SK-MEL-5 (cell line): ENCODE measurements around the gene TMEM242. TPM values are rescaled to one million over a fixed set of nuclear protein-coding genes. Genes with fewer than 3 reads are reported as not detected.
A peak's percentile ranks its signal among the peaks of the same experiment; 100 is the strongest.
"Not testable (repeated sequence)": the region's sequence is repeated elsewhere in the genome, so short reads cannot be mapped to it uniquely, and the experiment has no call there.

Experiments
- DNase-seq: peaks from one replicate; pipeline ENCODE4 v3.0.0-alpha.2; 2016; ENCODE audit warnings: low read depth, low spot score
- in situ Hi-C: cut with HindIII; loops from 2 replicates; pipeline ENCODE4 v1.10.0; 2016; ENCODE audit warnings: low sequenced_read_pairs, high pct_unique_total_duplicates, low pct_unique_long_range_greater_than_20kb
- polyA plus RNA-seq, 2 experiments: library from polyadenylated mRNA; depleted of rRNA; stranded (reverse); fragments of >200 nt; gene quantifications; 2 replicates each; pipeline ENCODE4 v1.2.3, GENCODE V29; 2015
- total RNA-seq: library from RNA; depleted of rRNA; stranded (reverse); fragments of >200 nt; shearing (Covaris generic); gene quantifications from 2 replicates; pipeline ENCODE4 v1.2.3, GENCODE V29; 2014; rRNA removed

Gene TMEM242
- 6.6 and 10.9 TPM in 2 replicates for total RNA-seq
- polyA plus RNA-seq (2015; cell fraction: cytosol; rRNA removed), result 5.1 and 6.0 TPM in 2 replicates
- 3.6 and 8.7 TPM in 2 replicates for polyA plus RNA-seq (2015; cell fraction: nucleus; rRNA removed)

DNA sequence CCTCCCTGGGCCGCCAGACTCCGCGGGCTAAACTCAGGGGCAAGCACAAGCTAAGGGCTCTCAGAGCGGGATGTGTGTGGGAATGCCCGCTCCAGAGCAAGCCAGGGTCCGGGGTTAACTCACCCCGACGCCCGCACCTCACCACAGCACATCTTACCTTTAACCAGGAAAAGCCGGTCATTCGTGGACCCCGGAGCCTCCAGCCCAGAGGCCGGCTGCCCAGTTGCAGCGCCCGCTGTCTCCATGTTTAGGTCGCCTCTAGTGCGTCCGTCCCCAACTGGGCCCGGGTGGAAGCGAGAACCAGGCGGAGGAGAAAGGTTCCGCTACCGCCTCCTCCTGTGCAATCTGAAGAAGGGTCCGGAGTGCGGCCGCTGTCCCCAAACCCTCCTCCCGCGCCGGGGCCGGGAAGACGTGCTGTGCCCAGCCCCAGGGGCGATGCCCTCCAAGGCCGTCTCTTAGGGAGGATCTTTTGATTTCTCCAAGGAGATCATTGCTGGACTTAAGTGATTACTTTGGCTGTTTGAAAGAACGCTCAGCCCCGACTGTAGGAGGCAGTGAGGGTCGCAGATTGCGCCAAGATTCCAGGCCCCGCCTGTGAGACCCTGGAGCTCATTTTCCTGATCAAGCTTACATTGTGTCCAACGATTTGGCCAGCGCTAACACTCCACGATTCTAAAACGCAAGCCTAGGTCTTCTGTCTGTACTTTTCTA, at the start of gene TMEM242:
TMEM242 (minus strand) TSS at position 265 of the 711 bp plus-strand sequence; CDS start at position 245, 20 bp downstream.
- peak; percentile 88 for DNase-seq
- in situ Hi-C loops, result no loop called here

DNA sequence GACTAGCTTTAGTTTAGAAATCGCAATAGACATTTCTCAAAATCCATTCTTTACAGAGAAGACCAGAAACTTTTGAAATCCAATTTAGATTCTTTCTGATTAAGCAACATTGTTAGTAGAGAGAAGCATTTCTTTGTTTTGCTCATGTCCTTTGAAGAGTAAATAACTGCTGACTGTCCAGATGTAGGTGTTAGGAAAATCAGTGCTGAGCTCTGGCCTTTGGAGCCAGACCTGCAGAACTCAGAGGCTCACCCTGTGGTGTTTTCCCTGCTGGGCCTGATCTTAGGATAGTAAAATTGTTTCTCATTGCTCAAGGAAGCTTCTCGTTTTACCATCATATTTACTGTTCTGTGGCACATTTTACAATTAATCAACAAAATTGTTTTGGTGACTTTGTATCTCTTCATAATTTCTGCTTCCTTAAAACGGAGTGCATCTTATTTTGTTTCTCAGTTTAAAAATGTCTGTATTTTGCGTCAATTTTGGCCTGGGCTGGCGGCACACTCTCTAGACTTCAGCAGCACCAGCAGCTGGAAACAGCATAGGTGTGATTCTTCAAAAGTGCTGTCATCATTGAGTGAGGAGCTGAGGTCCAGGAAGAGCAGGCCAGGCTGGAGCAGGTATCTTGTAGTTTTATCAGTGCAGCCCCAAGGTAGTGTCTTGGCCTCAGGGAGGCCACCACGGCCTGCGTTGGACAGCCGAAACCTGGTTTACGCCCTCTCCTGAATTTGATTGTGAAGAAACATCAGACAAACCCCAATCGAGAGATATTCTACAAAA, 49.4 kb upstream of the TMEM242 start:
- in situ Hi-C loops, result no loop called here
- DNase-seq, result no peak

DNA sequence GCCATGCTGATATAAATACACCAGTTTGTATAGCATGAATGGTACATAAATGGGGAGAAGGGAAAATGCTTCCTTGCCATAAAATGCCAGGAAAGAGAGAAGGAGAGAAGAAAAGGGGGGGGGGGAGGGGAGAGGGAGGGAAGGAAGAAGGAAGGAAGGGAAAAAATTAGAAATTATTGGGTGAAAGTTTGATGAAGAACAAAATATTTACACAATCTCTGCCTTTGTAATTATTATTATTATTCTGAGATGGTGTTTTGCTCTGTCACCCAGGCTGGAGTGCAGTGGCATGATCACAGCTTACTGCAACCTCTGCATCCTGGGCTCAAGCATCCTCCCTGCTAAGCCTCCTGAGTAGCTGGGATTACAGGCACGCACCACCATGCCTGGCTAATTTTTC, 47.4 kb upstream of the TMEM242 start:
- DNase-seq, result no peak
- in situ Hi-C loops, result no loop called here

- in situ Hi-C loops, result no loop called here
- DNase-seq, result no peak
Measured at GRCh38 chr6:157368359-157369049, 45.2 kb upstream of the TMEM242 start.

DNA sequence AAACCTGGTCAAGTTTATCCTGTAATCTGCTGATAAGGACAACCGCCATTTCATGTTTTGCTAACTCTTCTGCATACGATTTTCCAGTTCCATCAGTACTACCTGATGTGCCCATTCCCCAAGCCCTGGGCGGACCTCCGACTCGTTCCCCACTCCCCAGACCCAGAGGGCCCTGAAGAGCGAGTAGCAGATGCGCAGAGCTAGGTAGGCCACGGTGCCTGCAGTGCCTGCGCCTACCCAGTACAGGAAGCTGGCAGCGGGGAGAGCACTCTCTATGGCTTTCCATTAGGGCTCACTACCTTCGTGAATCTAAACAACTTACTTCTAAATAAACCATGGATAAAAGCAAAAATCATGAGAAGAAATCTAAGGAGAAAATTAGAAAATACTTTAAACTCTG, 43.3 kb upstream of the TMEM242 start:
- in situ Hi-C loops, result no loop called here

DNA sequence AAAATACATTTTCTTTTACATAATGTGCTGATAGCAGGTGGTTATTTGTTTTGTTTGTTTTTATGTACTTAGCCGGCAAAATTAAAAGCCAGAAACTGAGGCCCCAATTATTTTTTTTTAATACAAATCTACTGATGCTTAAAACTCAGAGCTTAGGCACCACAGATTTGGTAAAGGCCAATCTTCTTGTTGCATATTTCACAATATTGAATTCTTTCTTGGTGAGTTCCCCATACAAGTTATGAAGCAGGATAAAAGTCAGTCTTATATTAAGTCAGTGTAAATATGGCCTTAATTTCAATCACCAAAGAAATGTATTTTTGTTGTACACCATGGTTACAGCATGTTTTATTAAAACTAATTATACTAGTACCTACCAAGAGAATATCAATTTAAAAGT, 41.4 kb upstream of the TMEM242 start:
- in situ Hi-C loops, result no loop called here
- no peak for DNase-seq

More for the DNA sequence above, 43.3 kb upstream of the TMEM242 start:
- no peak for DNase-seq

DNA sequence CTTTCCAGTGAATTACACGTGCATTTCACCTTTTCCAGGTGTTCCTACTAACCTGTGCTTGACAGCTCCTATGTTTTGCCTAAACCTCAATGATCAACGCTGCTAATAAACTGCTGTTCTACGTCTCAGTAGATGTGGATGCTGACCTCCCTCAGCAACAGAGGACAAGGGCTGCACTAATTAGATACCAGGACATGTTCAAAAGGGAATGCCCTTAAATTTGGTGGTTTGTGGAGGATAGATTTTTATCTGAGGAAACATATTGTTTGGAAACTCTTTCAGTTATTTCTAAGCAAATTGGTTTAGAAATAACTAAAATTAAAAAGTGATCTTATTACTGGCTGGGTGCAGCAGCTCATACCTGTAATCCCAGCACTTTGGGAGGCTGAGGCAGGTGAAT, 38.6 kb upstream of the TMEM242 start:
- in situ Hi-C loops, result no loop called here
- DNase-seq, result no peak

GRCh38 chr6:157358287-157358686, 35.0 kb upstream of the TMEM242 start:
- in situ Hi-C loops, result no loop called here
- no peak for DNase-seq

DNA sequence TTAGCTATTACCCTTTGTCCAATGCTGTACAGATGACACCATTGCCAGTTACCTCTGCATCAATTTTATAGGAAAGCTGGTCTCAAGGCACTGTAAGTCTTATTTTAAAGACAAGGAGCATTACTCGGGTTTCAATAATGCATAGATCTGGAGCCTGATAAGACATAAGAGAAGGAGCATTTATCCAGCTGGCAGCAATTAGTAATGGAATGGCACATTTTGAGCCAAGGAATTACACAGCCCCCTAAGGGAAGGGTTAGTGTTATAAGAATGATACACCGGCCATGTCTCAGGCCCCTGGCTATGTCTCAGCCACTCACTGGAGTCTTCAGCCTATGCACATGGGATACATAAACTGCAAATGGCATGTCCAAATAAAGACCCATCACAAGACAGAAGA, 23.1 kb upstream of the TMEM242 start:
- DNase-seq, result no peak

DNA sequence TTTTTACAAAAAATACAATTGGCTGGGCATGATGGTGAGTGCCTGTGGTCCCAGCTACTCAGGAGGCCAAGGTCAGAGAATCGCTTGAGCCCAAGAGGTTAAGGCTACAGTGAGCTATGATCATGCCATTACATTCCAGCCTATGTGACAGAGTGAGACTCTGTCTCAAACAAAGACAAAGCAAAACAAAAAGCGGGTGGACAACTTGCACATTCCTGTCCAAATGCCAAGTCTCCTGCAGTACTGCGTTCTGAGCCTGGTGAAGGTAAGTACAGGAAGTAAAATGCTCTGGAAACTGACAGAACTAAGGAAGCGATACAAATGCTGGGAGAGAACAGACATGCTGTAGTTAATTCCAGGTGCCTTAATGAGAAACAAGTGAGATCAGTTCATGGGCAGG, 20.4 kb upstream of the TMEM242 start:
- in situ Hi-C loops, result no loop called here
- DNase-seq, result no peak

More for the DNA sequence above, 23.1 kb upstream of the TMEM242 start:
- in situ Hi-C loops, result no loop called here

- DNase-seq, result peak; percentile 22
- in situ Hi-C loops, result no loop called here
Measured at GRCh38 chr6:157339432-157339831, 16.1 kb upstream of the TMEM242 start.

DNA sequence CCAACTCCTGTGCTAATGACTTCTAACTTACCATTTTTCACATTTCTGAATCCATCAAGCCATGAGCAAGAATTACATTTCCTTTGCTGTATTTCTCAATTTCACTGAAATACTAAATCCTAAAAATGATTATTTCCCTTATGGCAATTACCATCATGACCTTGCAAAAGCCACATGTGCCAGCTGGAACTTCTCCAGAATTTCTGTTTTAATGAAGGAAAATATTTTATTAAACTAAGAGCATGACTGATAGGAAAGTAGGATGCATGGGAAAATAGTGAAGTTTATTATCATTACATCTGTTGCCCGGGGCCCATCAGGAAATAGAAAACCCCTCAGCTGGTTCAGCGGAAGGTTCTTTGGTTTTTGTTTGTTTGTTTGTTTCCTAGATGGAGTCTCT, 14.4 kb upstream of the TMEM242 start:
- DNase-seq, result no peak
- in situ Hi-C loops, result no loop called here

- in situ Hi-C loops, DNase-seq: not testable (repeated sequence)
Measured at GRCh38 chr6:157337276-157337675, 14.0 kb upstream of the TMEM242 start.

DNA sequence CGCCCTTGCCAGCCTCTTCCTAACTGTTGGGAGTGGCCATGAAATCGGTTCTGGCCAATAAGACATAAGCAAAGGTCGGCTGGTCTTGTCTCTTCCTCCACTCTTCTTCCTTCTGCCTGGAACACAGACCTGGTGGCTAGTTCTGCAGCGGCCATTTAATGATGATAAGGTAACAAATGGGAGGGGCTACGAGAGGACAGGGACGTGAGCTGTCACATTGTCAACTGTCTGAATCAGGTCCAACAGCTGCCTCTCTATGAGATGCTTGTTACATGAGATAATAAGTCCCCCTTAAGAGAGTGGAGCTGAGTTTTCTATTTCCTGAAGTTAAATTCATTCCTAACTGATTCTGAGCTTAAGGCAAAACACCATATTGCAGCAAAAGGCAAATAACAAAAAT, 12.5 kb upstream of the TMEM242 start:
- no peak for DNase-seq
- in situ Hi-C loops, result no loop called here

GRCh38 chr6:157333956-157334355, 10.6 kb upstream of the TMEM242 start:
- no peak for DNase-seq
- in situ Hi-C loops, result no loop called here

GRCh38 chr6:157333537-157333936, 10.2 kb upstream of the TMEM242 start:
- in situ Hi-C loops, result no loop called here

DNA sequence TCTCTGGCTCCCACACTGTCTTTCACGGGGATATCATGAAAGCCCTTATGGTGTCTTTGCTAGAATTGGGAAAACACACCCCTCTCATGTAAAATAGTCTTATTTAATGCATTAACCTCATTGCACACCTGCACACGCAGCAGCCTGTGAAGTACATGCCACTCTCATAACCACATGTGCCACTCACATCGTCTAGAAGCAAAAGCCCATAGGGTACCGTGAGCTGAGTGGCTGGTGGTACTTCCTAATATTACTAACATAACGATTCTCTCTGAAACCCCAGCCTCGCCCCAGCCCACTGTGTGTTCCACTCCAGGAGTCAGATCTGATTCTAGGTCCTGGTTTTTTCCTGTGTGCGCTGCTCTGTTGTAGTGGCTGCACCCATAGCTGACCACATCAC, 9.5 kb upstream of the TMEM242 start:
- no peak for DNase-seq
- in situ Hi-C loops, result no loop called here

More at GRCh38 chr6:157333537-157333936, 10.2 kb upstream of the TMEM242 start:
- DNase-seq, result peak; percentile 64

- in situ Hi-C loops, result no loop called here
- DNase-seq, result no peak
Measured at GRCh38 chr6:157330831-157331230, 7.5 kb upstream of the TMEM242 start.
